ENCODE data around the gene COL6A1. TPM values are rescaled to one million over a fixed set of nuclear protein-coding genes. Genes with fewer than 3 reads are reported as not detected.

Gene COL6A1
- total and polyA plus RNA-seq, 2 of the 13 experiments (the other 11 are each of a cell fraction or from before 2014, with no cell fraction given), result 3.1 to 4.8 TPM

DNA sequence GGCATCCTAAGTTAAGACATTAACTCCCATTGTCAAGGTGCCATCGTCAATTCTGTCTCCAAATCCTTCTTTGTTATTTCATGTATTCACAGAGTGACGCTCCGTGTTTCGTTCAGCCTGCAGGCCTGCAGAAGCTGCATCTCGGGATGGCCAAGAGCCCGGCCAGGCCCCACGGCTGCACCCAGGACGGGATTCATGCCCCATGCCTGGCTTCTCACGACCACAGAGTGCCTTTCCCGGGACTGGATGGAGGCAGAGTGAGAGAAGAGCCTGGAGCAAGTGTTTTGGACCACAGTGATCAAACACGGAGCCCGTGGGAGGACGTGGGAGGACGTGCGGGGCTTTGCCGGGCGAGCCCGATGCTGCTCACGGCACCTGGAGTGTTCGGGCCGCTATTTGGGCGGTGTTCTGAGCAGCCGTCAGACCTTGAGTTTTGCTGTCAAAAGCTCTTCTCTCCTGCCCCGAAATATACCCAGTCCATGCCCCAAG lies 56.8 kb downstream of the COL6A1 start (continued):
- TF ChIP-seq YY1 (IDR thresholded peaks at IDR 0.05; ENCODE audit: insufficient read depth, insufficient replicate concordance, low read depth, low read length), result no peak
- no peak for TF ChIP-seq ZSCAN29 (CRISPR knock-in tag; conservative IDR thresholded peaks at IDR 0.05)

DNA sequence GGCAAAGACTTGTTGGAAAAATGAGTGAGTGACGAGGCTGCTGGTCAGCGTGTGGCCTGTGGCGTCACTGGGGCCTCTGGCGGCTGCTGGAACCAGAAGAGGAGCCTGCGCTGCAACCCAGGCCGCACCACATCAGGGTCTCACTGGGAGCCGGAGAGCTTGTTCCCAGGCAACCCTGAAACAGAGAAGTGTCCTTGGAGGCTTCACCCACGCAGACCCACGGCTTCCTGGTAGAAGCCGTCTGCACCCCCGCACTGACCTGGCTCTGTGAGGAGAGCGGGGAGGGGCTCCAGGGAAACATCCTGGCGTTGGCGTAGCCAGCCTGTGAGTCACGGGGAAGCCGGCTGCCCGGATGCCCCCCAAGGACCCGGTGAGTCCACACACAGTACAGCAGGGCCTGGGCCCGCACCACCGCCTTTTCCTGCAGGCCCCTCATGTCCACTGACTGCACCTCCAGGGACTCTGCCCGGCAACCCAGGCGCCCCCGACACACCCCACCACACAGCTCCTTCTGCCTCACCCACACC lies 57.4 kb downstream of the COL6A1 start:
- no peak overlapping the region for H3K9ac ChIP-seq (ENCODE audit: insufficient read depth, low read depth, low read length)
- 75% methylated on average over 7 of the region's 23 CpGs for WGBS (ENCODE audit: low lambda C conversion rate)
- ATAC-seq, result no peak; the same call in 2 of the 3 replicates
- peaks cover 1 to 12% of the 10 kb centered on the region in 2 experiments; a peak in 3 of 5 replicates for H3K27me3 ChIP-seq (ENCODE audit: control insufficient read depth in 1 of 2, insufficient read depth in 2 of 2, low read length in 2 of 2)
- H2AFZ ChIP-seq (ENCODE audit: low read length), result no peak overlapping the region
- BruUV-seq (replicated peaks), result no TSS peak
- ChIA-PET POLR2A (no interaction called here), CTCF (ENCODE audit: low intra/inter-chr PET ratio, low total read pairs) (no interaction called here)
- H3K4me1 ChIP-seq (ENCODE audit: insufficient read depth, low read length), result peaks cover 15% of the 10 kb centered on the region; the same call in 1 of the 2 replicates
- H3K9me3 ChIP-seq (ENCODE audit: low read length), result no peaks in the 10 kb centered on the region
- in situ Hi-C loops (cut with HindIII; ENCODE audit: extremely low pct_ligation_motif_present, low pct_unique_long_range_greater_than_20kb), result no loop called here
- no peaks in the 10 kb centered on the region for H3K79me2 ChIP-seq (ENCODE audit: insufficient read depth, low read length)
- FAIRE-seq, result no peak
- no peak overlapping the region for H3K4me3 ChIP-seq (replicated peaks in 1 of 3; ENCODE audit: insufficient read depth in 1 of 3, low read depth in 2 of 3, low read length in 3 of 3)
- no peak for TF ChIP-seq ZNF530 (CRISPR knock-in tag; IDR thresholded peaks at IDR 0.05; ENCODE audit: low read depth)
- TF ChIP-seq FOSL2 (CRISPR knock-in tag; IDR thresholded peaks at IDR 0.05), result no peak
- no peak for TF ChIP-seq ZNF317 (CRISPR knock-in tag; IDR thresholded peaks at IDR 0.05)
- no peak for TF ChIP-seq ZKSCAN8 (CRISPR knock-in tag; IDR thresholded peaks at IDR 0.05; ENCODE audit: borderline replicate concordance)
- no peak for TF ChIP-seq ETV6 (CRISPR knock-in tag; conservative IDR thresholded peaks at IDR 0.05)
- no peak for TF ChIP-seq GABPA (IDR thresholded peaks at IDR 0.05; ENCODE audit: low read depth, low read length)
- no peak for TF ChIP-seq GABPA (CRISPR knock-in tag; IDR thresholded peaks at IDR 0.05; ENCODE audit: low read depth)
- TF ChIP-seq NCOR1 (IDR thresholded peaks at IDR 0.05; ENCODE audit: borderline replicate concordance, low read length), result no peak
- TF ChIP-seq ZNF451 (CRISPR knock-in tag; IDR thresholded peaks at IDR 0.05), result no peak
- no peak for TF ChIP-seq SIX1 (CRISPR knock-in tag; IDR thresholded peaks at IDR 0.05; ENCODE audit: borderline replicate concordance)
- H3K4me2 ChIP-seq (ENCODE audit: low read depth, low read length), result no peak overlapping the region
- H4K20me1 ChIP-seq (ENCODE audit: insufficient read depth, low read length), result no peaks in the 10 kb centered on the region
- H3K27ac ChIP-seq (ENCODE audit: extremely low read length, insufficient read depth, low read length), result no peak overlapping the region
- no peaks in the 10 kb centered on the region for H3K36me3 ChIP-seq (replicated peaks in 1 of 2; ENCODE audit: control insufficient read depth in 1 of 2, insufficient read depth in 2 of 2, low read length in 2 of 2)
- intact Hi-C loops (cut with micrococcal nuclease; ENCODE audit: unreplicated experiment), result no loop called here
- DNase-seq (ENCODE audit: low spot score), result no peak

Measured in HepG2 (cell line).